Transverse colon (tissue), 4 donors: ENCODE data around the gene MCCD1. TPM values are rescaled to one million over a fixed set of nuclear protein-coding genes. Genes with fewer than 3 reads are reported as not detected.

Source experiments
- DNase-seq: peaks from one replicate; pipeline ENCODE4 v3.0.0-alpha.2; 2019
- H3K27ac ChIP-seq, 4 donors: fragments of 200-600 bp; sonication (generic); 2 replicates each; pipeline ENCODE4 v1.5.1; 2016 to 2018; ENCODE audit warnings: inconsistent platforms in 4 of 4
- H3K27me3 ChIP-seq: fragments of 200-600 bp; sonication (generic); 2 replicates; pipeline ENCODE4 v1.5.1; 2017; ENCODE audit warnings: inconsistent platforms
- H3K36me3 ChIP-seq, 4 donors: fragments of 200-600 bp; sonication (generic); 2 replicates each; pipeline ENCODE4 v1.5.1; 2017 to 2019; ENCODE audit warnings: inconsistent platforms in 4 of 4
- H3K4me1 ChIP-seq, 4 donors: fragments of 200-600 bp; sonication (generic); 2 replicates each; pipeline ENCODE4 v1.5.1; 2017 to 2020; ENCODE audit warnings: inconsistent platforms in 4 of 4
- H3K4me3 ChIP-seq, 4 donors: fragments of 200-600 bp; sonication (generic); 1 replicate in 1 of 4; 2 replicates in 3 of 4; pipeline versions ENCODE4 v1.5.1 to v1.6.1; 2017 to 2019; ENCODE audit warnings: inconsistent platforms in 4 of 4
- H3K9me3 ChIP-seq, 2 donors: fragments of 200-600 bp; sonication (generic); 2 replicates each; pipeline ENCODE4 v1.5.1; 2017 to 2019; ENCODE audit warnings: inconsistent platforms in 2 of 2
- EP300 ChIP-seq: sonication (generic); formaldehyde crosslinking; IDR thresholded peaks from one replicate; pipeline ENCODE4 v1.6.1; 2017; ENCODE audit warnings: antibody characterized with exemption, low read depth
- POLR2A ChIP-seq: fragments of 450-650 bp; IDR thresholded peaks from one replicate; pipeline ENCODE4 v1.6.1; 2016; ENCODE audit warnings: antibody characterized with exemption, mild to moderate bottlenecking, moderate library complexity
- POLR2AphosphoS5 ChIP-seq, 3 donors: sonication (generic); formaldehyde crosslinking; IDR thresholded peaks; one replicate each; pipeline ENCODE4 v1.6.1; 2016; ENCODE audit warnings: antibody characterized with exemption in 3 of 3
- WGBS, 2 donors: methylation state at CpG; one replicate each; pipeline ENCODE4 v1.1.5; 2018; ENCODE audit warnings: low coverage in 1 of 2; 5-methylcytosine and 5-hydroxymethylcytosine counted together
- in situ Hi-C, 4 donors: fragments of 200-750 bp; cut with MboI; loops; one replicate each; pipeline versions ENCODE4 v1.15.0 to v1.15.1; 2017; ENCODE audit warnings: low sequenced_read_pairs in 3 of 4, low pct_ligation_motif_present in 1 of 4, low pct_unique_long_range_greater_than_20kb in 1 of 4
- intact Hi-C: fragments of 100-400 bp; cut with DNase I; formaldehyde crosslinking; loops from one replicate; pipeline ENCODE4 v1.15.1; 2023; ENCODE audit warnings: low total_unique reads
- total RNA-seq, 4 donors: library from RNA; depleted of rRNA; stranded (reverse); fragments of >200 nt; gene quantifications; one replicate each; pipeline ENCODE4 v1.1.0, GENCODE V29; 2016
- TF ChIP-seq, protein P1 (sequence below), 5 experiments: fragments of 200-600 bp in 3 of 5; fragments of 450-650 bp in 2 of 5; sonication (generic) in 3 of 5; IDR thresholded peaks; 1 replicate in 2 of 5; 2 replicates in 3 of 5; pipeline ENCODE4 v1.5.1; 2016 to 2017; ENCODE audit warnings: antibody characterized with exemption in 5 of 5, inconsistent platforms in 3 of 5, mild to moderate bottlenecking in 2 of 5, moderate library complexity in 1 of 5

Gene MCCD1
- total RNA-seq, 4 donors from 2014 or later, result not detected

DNA sequence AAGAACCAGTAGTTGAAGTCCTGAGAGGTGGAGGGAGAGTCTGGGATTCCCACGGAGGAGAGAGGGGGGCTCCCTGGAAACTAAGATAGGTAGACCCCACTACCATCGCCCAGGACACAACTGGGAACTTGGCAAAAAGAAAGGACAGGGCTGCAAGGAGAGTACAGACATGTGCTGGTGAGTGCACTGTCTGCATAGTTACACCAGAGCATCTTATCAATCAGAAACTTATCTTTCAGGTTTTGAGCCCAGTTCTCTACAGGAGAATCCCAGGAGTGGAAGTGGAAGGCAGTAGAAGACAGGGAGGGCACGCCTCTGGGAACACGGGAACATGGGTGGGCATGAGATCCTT, 30.8 kb downstream of the MCCD1 start:
- 45 to 55% methylated on average over 2 to 4 of the region's 4 CpGs for WGBS, 2 donors
- Histone ChIP-seq H3K27me3 (no peaks in the 10 kb centered on the region), H3K4me3 (no peak overlapping the region), H3K36me3 (peaks cover 0 to 14% (median 6%) of the 10 kb centered on the region in 4 donors), H3K9me3 (no peaks in the 10 kb centered on the region), H3K27ac (peak overlapping the region; percentile 32 to 69 (median 63)), H3K4me1 (peaks cover 0 to 35% (median 7%) of the 10 kb centered on the region in 4 donors)
- DNase-seq, result no peak
- intact Hi-C loops, result no loop called here
- TF ChIP-seq, protein P1, sequence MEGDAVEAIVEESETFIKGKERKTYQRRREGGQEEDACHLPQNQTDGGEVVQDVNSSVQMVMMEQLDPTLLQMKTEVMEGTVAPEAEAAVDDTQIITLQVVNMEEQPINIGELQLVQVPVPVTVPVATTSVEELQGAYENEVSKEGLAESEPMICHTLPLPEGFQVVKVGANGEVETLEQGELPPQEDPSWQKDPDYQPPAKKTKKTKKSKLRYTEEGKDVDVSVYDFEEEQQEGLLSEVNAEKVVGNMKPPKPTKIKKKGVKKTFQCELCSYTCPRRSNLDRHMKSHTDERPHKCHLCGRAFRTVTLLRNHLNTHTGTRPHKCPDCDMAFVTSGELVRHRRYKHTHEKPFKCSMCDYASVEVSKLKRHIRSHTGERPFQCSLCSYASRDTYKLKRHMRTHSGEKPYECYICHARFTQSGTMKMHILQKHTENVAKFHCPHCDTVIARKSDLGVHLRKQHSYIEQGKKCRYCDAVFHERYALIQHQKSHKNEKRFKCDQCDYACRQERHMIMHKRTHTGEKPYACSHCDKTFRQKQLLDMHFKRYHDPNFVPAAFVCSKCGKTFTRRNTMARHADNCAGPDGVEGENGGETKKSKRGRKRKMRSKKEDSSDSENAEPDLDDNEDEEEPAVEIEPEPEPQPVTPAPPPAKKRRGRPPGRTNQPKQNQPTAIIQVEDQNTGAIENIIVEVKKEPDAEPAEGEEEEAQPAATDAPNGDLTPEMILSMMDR (IDR thresholded peaks at IDR 0.05), result no peak
- TF ChIP-seq POLR2AphosphoS5 (IDR thresholded peaks at IDR 0.05), result no peak
- no peak for TF ChIP-seq EP300
- TF ChIP-seq POLR2A, result no peak
- in situ Hi-C loops, result no loop called here

DNA sequence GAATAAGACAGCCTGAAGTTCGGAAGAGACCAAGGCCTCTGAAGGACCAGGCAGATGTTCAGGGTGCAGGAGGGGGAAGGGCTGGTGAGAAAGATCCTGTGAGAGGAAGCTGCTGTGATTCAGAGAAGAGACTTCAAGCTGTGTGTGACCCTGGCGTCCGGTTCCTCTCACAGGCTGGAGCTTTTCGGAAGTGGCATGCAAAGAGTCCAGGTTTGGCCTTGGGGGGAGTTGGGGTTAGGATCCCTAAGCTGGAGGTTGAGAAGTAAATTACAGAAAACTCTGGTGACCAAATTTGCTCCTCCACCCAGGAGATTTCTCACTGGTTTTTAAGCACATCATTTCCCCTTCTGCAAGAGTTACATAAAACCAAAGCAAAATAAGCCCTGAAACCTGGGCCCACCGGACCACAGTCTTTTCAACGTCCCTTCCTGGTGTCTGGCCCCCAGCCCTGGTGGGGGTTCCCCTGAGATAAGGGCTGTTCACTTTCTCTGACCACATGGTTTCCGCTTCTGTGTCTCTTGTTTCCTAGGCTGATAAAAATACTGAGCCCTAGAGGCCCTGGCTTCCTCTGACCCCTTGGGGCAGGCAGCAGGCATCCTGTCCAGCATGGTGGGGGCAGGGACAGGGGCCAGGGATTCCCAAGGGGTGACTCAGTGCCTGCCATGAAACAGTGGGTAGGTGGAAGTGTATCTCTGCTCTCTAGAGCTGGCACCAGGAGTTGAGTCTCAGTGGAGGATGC, 31.4 kb downstream of the MCCD1 start:
- TF ChIP-seq POLR2AphosphoS5 (IDR thresholded peaks at IDR 0.05) (peak in 1 of 3 donors; percentile 15), EP300 (no peak)
- TF ChIP-seq, protein P1 (IDR thresholded peaks at IDR 0.05), result no peak
- Histone ChIP-seq H3K9me3 (no peaks in the 10 kb centered on the region), H3K27ac (peak overlapping the region; percentile 32 to 69 (median 63)), H3K27me3 (no peaks in the 10 kb centered on the region), H3K4me1 (peaks cover 0 to 35% (median 7%) of the 10 kb centered on the region in 4 donors), H3K36me3 (peaks cover 0 to 14% (median 6%) of the 10 kb centered on the region in 4 donors), H3K4me3 (no peak overlapping the region)
- DNase-seq, result peak; percentile 56
- intact Hi-C loops (no loop called here), in situ Hi-C loops (no loop called here)
- 67% methylated on average over 7 of the region's 7 CpGs; no CpG with 5 or more reads in 1 of the 2 donors for WGBS, 2 donors

DNA sequence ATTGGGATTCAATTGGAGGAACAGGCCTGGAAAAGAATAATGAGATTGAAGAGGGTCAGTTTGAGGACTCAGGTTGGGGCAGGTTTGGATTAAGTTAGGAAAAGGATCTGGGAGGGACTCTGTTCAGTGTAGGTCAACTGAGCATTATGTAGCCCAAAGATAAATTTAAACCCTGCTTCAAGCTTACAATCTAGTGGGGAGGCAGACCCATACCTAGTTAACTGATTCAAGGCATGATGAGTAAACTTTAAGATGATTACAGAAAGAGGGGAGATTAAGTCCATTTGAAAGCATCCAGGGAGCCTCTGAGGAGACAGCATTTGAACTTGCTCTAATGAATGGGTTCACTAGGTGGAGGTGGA, 31.9 kb downstream of the MCCD1 start:
- in situ Hi-C loops (no loop called here), intact Hi-C loops (no loop called here)
- Histone ChIP-seq H3K27me3 (no peaks in the 10 kb centered on the region), H3K4me1 (peaks cover 0 to 35% (median 7%) of the 10 kb centered on the region in 4 donors), H3K36me3 (peaks cover 0 to 14% (median 6%) of the 10 kb centered on the region in 4 donors), H3K27ac (peak overlapping the region; percentile 32 to 69 (median 63)), H3K9me3 (no peaks in the 10 kb centered on the region), H3K4me3 (no peak overlapping the region)
- TF ChIP-seq POLR2A, result no peak
- no peak for TF ChIP-seq POLR2AphosphoS5 (IDR thresholded peaks at IDR 0.05)
- TF ChIP-seq, protein P1 (IDR thresholded peaks at IDR 0.05), result no peak
- TF ChIP-seq EP300, result no peak
- DNase-seq, result no peak

DNA sequence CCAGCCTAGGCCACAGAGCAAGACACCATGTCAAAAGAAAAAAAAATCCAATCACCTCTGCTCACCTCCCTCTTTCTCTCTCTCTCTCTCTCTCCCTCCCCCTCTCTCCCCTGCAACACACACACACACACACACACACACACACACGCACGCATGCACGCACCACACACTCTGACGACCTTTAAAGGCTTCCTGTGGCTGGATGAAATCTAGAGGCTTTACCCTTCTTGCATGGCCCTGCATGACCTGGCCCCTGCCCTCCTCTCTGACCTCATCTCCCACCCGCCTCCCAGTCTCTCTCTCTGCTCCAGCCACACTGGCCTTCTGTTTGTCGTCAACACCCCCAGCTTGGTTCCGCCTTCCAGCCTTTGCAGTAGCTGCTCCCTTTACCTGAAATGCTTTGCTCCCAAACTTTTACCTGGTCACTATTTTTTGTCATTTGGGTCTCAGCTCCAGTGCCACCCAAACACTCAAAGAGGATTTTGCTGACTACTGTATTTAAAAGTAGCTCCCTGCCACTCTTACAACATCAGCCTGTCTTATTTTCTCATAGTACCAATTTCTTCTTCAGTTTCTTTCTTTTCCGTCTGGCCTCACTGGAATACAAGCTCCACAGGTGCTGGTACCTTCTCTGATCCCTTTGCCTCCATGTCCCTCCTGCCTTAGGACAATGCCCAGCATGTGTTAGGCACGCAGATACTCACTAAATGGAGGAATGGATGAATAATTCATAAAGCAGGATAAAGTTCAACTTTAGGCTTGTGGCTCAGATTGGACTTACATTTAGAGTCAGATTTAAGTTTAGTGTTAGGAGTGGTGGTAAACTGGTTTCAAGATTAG, 39.0 kb downstream of the MCCD1 start:
- peaks cover 5% of the 10 kb centered on the region for H3K27me3 ChIP-seq
- in situ Hi-C loops (no loop called here), intact Hi-C loops (no loop called here)
- peaks cover 0 to 5% (median 0%) of the 10 kb centered on the region in 4 donors for H3K4me1 ChIP-seq
- H3K36me3 ChIP-seq, result no peaks in the 10 kb centered on the region
- DNase-seq, result no peak
- H3K4me3 ChIP-seq, result no peak overlapping the region
- H3K9me3 ChIP-seq, result no peaks in the 10 kb centered on the region
- 38 to 44% methylated on average over 1 to 9 of the region's 9 CpGs for WGBS, 2 donors
- H3K27ac ChIP-seq, result no peak overlapping the region
- TF ChIP-seq, protein P1 (IDR thresholded peaks at IDR 0.05), result no peak
- TF ChIP-seq EP300, result no peak
- no peak for TF ChIP-seq POLR2A
- TF ChIP-seq POLR2AphosphoS5 (IDR thresholded peaks at IDR 0.05), result no peak
